ENCODE data around the gene KIAA1671. TPM values are rescaled to one million over a fixed set of nuclear protein-coding genes. Genes with fewer than 3 reads are reported as not detected.
A peak's percentile ranks its signal among the peaks of the same experiment; 100 is the strongest.

The KIAA1671 gene
- total RNA-seq, 1 experiment from 2014 or later, result 9.6 TPM

DNA sequence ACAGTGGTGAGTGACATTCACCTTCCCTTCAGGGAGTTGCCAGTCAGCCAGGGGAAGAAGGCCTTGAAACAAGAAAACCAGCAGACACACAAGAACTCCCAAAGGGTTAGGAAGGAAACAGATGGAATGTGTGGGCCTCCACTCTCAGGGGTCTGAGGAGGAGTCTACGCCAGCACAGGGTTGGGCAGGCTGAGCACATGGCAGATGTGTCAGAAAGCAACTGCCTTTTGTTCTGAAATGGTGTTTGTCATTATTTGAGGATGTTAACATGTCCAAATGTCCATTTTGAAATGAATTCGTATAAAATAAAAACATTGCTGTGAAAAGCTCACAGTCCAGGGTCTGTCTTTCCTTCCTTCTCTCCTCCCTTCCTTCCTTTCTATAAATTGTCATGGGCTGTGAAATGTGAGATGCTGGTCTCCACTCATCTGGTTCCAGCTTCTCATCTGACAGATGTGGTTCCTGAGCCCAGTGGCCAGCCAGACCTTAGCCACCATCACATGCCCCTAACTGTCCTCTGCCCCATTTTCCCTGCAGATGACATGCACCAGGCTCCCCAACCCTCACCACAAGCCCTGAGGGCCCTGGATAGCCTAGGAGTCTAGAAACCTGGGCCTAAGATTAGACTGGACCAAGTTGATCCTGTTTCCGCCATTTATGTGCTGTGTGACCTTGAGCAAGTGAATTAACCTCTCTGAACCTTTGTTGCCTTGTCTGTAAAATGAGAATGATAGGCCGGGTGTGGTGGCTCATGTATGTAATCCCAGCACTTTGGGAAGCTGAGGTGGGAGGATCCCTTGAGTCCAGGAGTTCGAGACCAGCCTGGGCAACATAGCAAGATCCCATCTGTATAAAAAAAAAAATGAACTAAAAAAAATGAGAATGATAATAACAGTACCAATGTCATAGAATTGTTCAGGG, 190.9 kb downstream of the KIAA1671 start:
- no peak for DNase-seq (ENCODE audit: low spot score)
- in situ Hi-C loops (cut with HindIII; ENCODE audit: low sequenced_read_pairs), result no loop called here

DNA sequence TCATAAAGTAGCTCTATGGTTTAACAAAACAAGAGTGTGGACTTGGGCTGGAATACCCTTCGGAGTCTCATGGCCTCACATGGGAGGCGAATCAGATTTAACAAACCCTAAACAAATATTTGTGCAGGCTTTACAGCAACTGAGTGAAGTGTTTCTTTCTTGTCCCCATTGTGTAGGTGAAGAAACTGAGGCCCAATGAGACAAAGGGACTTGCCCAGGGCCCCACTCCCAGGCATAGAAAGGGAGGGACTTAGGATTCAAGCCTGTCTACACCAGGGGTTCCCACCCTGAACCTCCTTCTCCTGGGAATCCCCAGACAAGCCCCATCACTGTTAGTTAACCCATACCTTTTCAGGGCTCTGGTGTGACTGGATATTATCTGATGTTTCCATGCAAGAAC, 192.0 kb downstream of the KIAA1671 start:
- DNase-seq (ENCODE audit: low spot score), result no peak
- in situ Hi-C loops (cut with HindIII; ENCODE audit: low sequenced_read_pairs), result no loop called here

DNA sequence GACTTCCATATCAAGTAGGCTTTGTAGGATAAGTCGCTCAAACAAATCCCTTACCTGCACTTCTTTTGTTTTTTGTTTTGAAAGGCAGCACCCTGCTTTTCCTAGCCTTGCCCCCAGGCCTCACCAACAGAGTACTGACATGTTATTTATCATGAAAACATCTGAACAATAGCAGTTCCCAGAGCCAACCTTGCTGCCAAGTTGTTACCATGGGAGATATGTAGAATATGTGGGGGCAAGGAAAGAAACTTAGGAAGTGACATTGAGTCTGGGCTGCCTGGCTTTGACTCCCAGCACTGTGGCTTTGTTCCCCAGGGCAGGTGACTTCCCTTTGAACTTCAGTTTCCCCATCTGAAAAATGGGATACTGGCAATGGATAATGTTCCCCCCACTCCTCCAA, 193.8 kb downstream of the KIAA1671 start:
- in situ Hi-C loops (cut with HindIII; ENCODE audit: low sequenced_read_pairs), result no loop called here
- no peak for DNase-seq (ENCODE audit: low spot score)

DNA sequence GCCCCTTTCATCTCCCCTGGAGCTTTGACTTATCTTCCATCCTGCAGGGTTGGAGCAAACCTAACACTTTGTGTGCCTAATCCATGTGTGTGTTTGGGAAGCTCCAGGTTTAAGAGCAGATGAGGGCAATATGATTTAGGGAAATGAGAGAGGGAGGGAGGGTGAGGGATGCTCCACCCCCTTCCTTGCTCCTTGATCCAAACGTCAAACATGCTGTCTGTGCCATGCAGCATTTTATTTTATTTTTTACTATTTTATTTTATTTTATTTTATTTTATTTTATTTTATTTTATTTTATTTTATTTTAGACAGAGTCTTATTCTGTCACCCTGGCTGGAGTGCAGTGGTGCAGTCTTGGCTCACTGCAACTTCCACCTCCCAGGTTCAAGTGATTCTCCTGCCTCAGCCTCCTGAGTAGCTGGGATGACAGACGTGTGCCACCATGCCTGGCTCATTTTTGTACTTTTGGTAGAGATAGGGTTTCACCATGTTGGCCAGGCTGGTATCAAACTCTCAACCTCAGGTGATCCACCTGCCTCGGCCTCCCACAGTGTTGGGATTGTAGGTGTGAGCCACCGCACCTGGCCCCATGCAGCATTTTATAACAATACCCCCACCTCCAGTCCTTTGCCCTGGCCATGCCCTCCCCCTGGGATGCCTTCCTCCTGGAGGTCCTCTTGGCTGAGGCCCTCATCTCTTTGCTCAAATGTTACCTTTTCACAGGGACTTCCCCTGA, 194.6 kb downstream of the KIAA1671 start:
- DNase-seq (ENCODE audit: low spot score), result no peak
- in situ Hi-C loops (cut with HindIII; ENCODE audit: low sequenced_read_pairs), result no loop called here

DNA sequence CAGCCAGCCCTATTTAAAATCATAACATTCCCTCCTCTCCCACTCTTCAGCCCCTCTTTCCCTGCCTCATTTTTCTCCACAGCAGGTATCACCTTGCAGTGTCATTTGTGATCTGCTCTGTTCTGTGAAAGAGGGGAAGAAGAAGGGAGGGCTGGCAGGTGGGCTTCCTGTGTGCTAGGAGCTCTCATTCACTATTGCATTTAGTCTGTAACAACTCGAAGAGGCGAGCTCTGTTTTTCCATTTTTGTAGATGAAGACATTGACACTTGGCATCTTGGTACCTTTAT, 195.1 kb downstream of the KIAA1671 start:
- in situ Hi-C loops (cut with HindIII; ENCODE audit: low sequenced_read_pairs), result no loop called here
- DNase-seq (ENCODE audit: low spot score), result no peak

DNA sequence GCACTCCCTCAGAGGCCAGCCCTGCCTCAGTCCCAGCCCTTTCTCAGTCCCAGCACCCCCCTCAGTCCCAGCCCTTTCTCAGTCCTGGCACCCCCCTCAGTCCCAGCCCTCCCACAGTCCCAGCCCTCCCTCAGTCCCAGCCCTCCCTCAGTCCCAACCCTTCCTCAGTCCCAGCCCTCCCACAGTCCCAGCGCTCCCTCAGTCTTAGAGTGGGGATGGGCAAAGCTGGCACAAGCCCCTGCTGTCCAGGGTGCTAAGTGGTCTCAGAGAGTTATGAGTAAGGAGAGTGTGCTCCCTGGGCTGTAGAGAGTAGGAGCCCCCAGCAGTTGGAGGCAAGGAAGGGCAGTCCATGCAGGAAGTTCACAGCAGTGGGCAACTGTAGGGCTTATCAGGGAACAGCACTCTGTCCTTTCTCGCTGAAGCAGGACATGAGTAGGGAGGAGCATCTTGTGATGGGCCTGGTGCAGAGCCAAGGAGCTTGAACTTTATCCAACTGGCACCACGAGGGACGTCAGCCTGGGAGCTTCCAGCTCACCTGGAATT, 195.7 kb downstream of the KIAA1671 start:
- in situ Hi-C loops (cut with HindIII; ENCODE audit: low sequenced_read_pairs), result no loop called here
- peak; percentile 58 for DNase-seq (ENCODE audit: low spot score)

DNA sequence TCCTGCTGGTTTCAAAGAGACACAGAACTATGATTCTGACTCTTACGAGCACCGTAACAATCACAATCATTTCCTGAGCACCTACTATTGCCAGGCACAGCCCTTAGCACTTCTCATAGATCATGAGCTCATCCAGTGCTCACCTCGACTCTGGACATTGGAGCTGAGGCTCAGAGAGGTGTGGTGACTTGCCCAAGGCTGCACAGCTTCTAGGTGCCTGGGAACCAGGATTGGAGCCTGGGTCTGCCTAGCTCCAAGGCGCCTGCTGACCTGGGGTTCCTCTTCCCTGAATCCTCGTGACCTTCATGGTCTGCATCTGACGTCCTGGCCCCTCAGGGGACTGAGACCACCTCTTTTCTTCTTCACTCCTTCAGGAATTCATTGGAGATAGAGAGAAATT, 196.5 kb downstream of the KIAA1671 start:
- in situ Hi-C loops (cut with HindIII; ENCODE audit: low sequenced_read_pairs), result no loop called here
- DNase-seq (ENCODE audit: low spot score), result no peak

DNA sequence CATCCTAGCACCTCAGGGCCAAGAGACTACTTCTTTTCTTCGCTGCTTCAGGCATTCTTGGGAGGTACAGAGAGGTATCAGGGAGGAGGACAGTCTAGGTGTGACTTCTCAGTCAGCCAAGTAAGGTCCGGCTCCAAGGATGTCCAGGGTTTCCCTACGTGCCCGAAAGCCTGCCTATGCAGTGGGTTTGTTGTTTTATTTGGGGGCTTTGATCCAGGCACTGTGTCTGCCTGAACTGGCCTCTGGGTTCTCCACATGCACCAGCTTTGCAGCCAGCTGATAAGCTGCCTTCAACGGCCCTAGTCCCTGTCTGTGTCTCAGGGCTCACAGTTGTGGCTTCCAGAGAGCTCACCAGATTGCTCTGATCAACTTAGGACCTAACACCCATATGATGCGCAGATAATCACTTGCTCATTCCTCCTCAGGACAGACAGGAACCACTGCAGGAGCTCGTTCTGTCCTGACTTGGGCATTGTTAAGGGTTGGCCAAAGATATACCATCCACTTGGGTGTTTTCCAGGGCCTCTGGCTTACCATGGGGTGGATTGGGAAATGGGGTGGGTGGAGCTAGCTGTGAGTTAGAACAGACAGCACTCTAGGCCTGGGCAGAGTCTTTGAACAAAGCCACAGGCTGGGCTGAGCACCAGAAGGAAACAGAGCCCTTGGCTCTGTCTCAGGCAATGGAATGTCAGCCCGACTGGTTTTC, 201.6 kb downstream of the KIAA1671 start:
- DNase-seq (ENCODE audit: low spot score), result no peak
- in situ Hi-C loops (cut with HindIII; ENCODE audit: low sequenced_read_pairs), result no loop called here

DNA sequence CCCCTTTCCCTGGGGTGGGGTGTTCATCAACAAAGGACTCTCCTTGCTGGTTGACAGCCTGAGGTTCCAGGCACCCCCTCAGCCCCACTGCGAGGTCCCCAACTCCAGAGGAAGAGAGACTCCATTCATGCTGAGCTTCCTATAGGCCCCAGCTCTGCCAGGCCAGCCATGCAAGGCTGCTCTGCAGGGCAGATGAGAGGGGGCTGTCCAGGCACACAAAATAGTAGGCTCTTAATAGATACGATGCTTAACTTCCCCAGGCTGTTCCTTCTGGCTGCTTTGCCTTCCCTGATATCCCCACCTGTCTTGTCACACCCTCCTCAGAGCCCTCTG, 202.1 kb downstream of the KIAA1671 start:
- in situ Hi-C loops (cut with HindIII; ENCODE audit: low sequenced_read_pairs), result no loop called here
- no peak for DNase-seq (ENCODE audit: low spot score)

DNA sequence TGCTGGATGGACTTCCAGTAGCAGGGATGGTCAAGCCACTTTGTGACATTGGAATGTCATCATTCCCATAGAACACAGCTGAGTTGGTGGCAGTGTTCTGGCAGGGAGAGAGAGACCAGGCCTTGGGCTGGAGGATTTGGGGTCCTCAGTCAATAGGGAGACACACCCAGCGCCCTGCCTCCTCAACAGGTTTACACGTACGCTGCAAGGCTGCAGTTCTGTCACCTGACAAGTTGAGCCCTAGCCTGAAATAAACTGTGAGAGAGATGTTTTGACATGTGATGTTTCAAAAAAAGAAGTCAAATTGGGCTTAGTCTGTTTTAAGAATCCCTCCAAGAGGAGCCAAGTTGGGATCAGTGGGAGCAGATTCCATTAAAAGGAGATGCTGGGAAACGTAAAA, 204.2 kb downstream of the KIAA1671 start:
- in situ Hi-C loops (cut with HindIII; ENCODE audit: low sequenced_read_pairs), result no loop called here
- no peak for DNase-seq (ENCODE audit: low spot score)

DNA sequence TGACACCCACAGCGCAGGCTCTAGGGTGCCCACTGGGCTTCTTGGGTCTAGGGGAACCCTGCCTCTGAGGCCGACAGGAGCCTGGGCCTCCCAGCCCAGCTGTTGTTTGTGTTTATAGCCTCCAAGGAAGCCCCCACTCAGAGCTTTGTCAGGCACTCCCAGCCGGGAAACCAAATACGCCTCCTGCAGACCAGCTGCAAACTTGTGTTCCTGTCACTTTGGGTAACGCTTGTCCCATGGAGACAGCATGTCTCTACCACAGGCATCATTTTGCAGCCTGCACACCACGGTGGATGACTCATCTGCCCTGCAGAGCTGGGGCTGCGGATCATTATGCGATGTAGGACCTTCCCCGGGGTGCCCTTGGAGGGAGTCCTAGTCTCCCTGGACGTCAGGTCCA, 206.5 kb downstream of the KIAA1671 start:
- DNase-seq (ENCODE audit: low spot score), result no peak
- in situ Hi-C loops (cut with HindIII; ENCODE audit: low sequenced_read_pairs), result no loop called here

DNA sequence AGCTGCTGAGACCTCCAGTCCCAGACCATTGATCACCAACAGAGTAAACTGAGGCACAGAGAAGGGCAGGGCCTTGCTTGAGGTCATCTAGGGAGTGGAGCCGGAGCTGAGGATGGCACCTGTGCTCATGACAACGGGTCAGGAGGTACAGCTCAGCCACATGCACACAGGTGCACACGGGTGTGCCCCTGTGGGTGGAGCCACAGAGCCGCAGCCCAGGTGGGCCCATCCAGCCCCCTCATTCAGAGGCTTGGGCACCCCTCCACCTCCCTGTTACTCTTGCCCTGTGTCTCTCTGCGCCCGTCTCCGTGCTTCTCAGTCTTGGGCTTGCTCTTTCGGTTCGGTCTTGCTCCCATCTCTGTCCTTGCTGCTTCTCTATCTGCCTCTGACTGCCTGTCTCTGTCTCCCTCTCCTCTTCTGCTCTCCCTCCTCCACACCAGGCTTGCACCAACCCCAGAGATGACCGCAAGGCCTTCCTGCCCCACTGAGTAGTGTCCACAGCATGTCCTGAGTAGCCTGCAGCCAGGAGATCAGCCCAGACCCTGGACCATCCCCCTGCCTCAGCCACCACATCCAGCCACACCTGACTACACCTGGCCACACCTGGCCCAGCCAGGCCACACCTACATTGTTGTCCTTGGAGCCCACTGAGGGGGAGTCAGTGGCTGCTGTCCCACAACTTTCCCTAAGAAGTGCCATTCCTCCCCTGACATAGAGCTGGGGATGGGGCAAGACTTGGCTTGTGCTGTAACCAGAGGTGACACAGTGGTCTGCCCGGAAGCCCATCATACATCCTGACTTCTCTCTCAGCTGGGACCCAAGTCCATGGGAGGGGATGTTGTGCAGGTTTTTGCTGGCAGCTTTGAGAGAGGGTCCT, 207.8 kb downstream of the KIAA1671 start:
- in situ Hi-C loops (cut with HindIII; ENCODE audit: low sequenced_read_pairs), result no loop called here
- DNase-seq (ENCODE audit: low spot score), result no peak

DNA sequence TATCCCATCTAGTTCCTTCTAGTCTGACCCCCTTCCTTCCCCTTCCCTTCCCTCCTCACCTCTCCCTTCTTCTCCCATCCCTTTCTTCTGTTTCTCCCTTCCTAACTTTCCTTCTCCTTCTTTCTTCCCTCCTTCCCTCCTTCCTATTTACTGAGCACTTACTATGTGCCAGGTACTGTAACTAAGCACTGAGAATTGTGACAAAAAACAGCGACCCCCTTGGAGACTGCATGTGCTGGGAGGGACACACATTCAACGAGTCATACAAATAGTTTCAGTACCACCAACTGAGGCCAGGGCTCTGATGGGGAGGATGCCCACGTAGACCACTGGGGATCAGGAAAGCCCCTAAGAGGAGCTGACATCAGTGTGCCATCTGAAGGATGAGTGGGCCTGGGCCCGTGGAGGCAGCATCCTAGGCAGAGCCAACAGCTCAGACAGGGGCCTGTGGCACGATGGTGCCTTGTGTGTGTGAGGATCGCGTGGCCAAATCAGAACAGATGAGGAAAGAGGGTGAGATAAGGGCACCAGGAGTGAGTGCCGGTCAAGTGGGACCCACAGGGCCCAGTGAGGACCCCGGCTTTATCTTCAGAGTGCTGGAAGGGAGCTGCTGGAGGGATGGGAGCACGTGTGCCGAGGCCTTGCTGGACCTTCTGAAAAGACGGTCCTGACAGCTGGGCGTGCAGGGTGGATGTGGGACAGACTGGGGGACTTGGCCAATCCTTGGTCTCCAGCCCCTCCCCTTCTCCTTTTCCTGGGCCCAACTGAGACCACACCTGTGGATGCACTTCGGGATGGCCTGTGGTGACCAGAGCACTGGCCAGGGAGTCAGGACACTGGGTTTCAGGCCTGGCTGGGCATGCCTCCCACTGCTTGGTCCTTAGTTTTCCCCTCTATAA, 208.8 kb downstream of the KIAA1671 start:
- in situ Hi-C loops (cut with HindIII; ENCODE audit: low sequenced_read_pairs), result no loop called here
- DNase-seq (ENCODE audit: low spot score), result no peak

DNA sequence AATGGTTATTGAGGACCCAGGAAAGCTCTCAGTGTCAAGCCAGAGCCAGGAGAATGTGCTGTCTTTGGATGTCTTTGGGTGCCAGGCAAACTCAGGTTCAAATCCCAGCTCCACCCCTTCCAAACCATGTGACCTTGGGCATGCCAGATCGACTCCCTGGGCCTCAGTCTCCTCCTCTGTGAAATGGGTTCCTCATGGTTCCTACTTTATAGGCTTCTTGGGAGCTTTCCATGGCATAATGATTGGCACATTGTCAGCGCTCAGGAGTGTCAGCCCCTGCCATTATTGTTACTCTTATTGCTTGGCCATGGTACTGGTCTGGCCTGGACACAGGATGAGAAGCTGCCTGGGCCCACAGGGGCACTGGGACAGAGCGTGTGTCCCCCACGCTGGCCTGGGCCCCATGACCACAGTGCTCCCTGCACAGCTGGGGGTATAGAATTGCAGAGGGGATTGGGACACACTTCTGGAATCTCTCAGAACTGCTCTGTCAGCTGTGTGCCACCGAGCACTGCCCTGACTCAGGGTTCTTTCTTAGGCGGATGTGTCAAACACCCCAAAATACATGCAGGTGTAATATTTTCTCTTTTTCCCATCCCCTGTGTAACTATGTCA, 209.5 kb downstream of the KIAA1671 start:
- in situ Hi-C loops (cut with HindIII; ENCODE audit: low sequenced_read_pairs), result no loop called here
- no peak for DNase-seq (ENCODE audit: low spot score)

DNA sequence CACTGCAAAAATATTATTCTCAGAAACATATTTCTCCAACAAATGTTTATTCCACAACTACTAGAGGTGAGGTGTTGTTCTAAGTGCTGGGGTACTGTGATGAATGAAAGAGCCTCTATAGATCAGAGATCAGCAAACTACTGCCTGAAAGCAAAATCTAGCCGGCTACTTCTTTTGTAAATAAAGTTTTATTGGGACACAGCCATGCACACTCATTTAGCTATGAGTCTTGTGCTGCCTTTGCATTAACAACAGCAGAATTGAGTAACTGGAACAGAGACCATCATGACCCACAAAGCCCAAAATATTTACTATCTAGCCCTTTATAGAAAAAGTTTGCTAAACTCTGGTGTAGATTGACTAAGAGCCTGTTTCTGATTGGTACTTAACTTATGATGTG, 210.0 kb downstream of the KIAA1671 start:
- DNase-seq (ENCODE audit: low spot score), result no peak
- in situ Hi-C loops (cut with HindIII; ENCODE audit: low sequenced_read_pairs), result no loop called here

DNA sequence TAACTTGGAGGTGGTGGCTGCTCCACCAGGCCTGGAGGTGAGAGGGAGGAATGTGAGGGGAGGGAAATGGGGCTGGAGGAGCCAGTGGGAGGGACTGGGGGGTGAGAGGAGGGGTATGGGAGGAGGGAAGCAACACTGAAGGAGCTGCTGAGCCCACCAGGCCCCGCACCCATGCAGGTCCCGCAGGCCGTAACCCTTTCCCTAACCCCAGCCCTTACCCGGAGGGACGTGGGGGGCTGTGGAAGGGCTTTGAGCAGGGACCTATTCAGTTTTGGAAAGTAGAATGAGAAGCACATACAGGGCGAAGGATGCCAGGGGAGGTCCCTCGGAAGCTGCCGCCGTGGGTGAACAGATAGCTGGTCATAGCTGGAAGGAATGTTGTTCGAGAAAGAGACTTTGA, 213.3 kb downstream of the KIAA1671 start:
- DNase-seq (ENCODE audit: low spot score), result no peak
- in situ Hi-C loops (cut with HindIII; ENCODE audit: low sequenced_read_pairs), result no loop called here

DNA sequence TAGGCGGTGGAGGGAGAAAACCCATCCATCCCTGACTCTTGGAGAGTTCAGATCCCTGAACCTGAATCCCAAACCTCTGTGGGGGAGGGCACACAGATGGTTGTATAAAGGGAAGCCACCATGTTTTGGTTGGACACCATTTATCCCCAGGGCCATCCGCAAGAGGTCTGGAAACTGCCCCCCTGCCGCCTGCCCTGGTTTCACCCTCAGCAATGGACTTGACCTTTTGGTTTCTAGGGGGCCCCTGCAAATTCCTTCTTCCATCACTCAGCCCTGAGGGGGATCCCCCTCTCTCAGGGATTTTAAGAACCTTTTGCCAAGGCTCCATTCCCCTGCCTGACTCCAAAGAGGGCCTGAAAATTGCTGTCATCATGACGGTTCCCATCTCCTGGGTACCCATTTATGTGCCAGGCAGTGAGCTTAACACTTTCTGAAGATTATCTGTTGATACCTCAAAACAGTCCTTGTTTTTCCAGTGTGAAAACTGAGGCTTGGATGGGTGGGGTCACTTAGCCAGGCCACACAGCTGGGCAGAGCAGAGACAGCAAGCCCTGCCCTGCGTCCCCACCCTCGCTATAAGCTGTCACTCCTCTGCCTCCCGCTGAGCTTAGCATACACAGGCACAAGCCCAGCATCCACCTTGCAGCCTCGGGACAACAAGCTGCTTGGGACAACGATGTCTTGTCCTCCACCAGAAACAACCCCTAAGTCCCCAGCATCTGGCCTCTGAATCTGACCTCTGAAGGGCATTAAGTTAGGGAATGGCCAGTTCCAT, 213.9 kb downstream of the KIAA1671 start:
- DNase-seq (ENCODE audit: low spot score), result no peak
- in situ Hi-C loops (cut with HindIII; ENCODE audit: low sequenced_read_pairs), result no loop called here

Data from G401 (cell line).